Stimulated activated CD4-positive, alpha-beta T cell treated with anti-CD3 and anti-CD28 coated beads, Interleukin-12 subunit alpha, Interleukin-12 subunit beta, amount 100 ng/mL, for 24 hours (primary cell): ENCODE data around the gene EGFR.

ENCODE experiments used
- DNase-seq, 2 experiments: peaks; one replicate each; pipeline ENCODE4 v3.0.0-alpha.2; 2020; ENCODE audit warnings: low read depth in 2 of 2

EGFR gene

GRCh38 chr7:55144333-55145317 is 125.8 kb downstream of the EGFR start:
- DNase-seq, result no peak

- DNase-seq, result no peak
These were observed 126.8 kb downstream of the EGFR start for GRCh38 chr7:55145606-55146005.

GRCh38 chr7:55147101-55147500 is 128.3 kb downstream of the EGFR start:
- no peak for DNase-seq

- DNase-seq, result no peak
These were observed 128.9 kb downstream of the EGFR start for GRCh38 chr7:55147736-55148135.

GRCh38 chr7:55148571-55148970 is 129.8 kb downstream of the EGFR start:
- DNase-seq, result no peak

- DNase-seq, result no peak
These were observed 130.2 kb downstream of the EGFR start for GRCh38 chr7:55149001-55149400.

GRCh38 chr7:55150166-55150565 is 131.3 kb downstream of the EGFR start:
- DNase-seq, result no peak

GRCh38 chr7:55150709-55151451 is 132.1 kb downstream of the EGFR start:
- no peak for DNase-seq

GRCh38 chr7:55152516-55152915 is 133.7 kb downstream of the EGFR start:
- no peak for DNase-seq

- DNase-seq, result no peak
These were observed 135.3 kb downstream of the EGFR start for GRCh38 chr7:55154096-55154495.

GRCh38 chr7:55155351-55156117 is 136.7 kb downstream of the EGFR start:
- no peak for DNase-seq

GRCh38 chr7:55156919-55157763 is 138.3 kb downstream of the EGFR start:
- no peak for DNase-seq

- no peak for DNase-seq
These were observed 138.9 kb downstream of the EGFR start for GRCh38 chr7:55157764-55158105.

- DNase-seq, result no peak
These were observed 139.9 kb downstream of the EGFR start for GRCh38 chr7:55158541-55159382.

GRCh38 chr7:55160539-55160938 is 141.7 kb downstream of the EGFR start:
- no peak for DNase-seq

- no peak for DNase-seq
These were observed 142.4 kb downstream of the EGFR start for GRCh38 chr7:55161154-55161687.

GRCh38 chr7:55162476-55162875 is 143.7 kb downstream of the EGFR start:
- no peak for DNase-seq

- DNase-seq, result no peak
These were observed 144.9 kb downstream of the EGFR start for GRCh38 chr7:55163733-55164132.

GRCh38 chr7:55164527-55164926 is 145.7 kb downstream of the EGFR start:
- DNase-seq, result no peak
